H1 (cell line): ENCODE data around the gene OLA1. TPM values are rescaled to one million over a fixed set of nuclear protein-coding genes. Genes with fewer than 3 reads are reported as not detected.

Experiments
- CTCF ChIA-PET: fragments of 300-600 bp; sonication (Branson Sonifier 250); formaldehyde crosslinking; loops from one replicate; lab custom pipeline; 2021; ENCODE audit not compliant: partially characterized antibody; lab: Charles Lee
- POLR2A ChIA-PET: fragments of 300-600 bp; sonication (Branson Sonifier 250); formaldehyde crosslinking; loops from one replicate; lab custom pipeline; 2021; ENCODE audit warnings: inconsistent platforms; ENCODE audit not compliant: partially characterized antibody; lab: Charles Lee
- DNase-seq, 2 experiments: peaks; one replicate each; pipeline versions ENCODE4 v3.0.0 to v3.0.0-alpha.2; 2010 to 2022; ENCODE audit warnings: low spot score in 2 of 2, low read depth in 1 of 2, mixed read lengths in 1 of 2
- FAIRE-seq: peaks from 2 replicates; lab custom pipeline; 2011; peaks lifted over from hg19 to GRCh38; lab: Jason Lieb, UNC
- H2AFZ ChIP-seq: 2 replicates; pipeline ENCODE4 v1.8.1; 2012; ENCODE audit warnings: low read length, inconsistent platforms
- H2AK5ac ChIP-seq: 2 replicates; pipeline ENCODE4 v1.6.1; 2013; ENCODE audit warnings: low read depth, low read length
- H2BK120ac ChIP-seq: replicated peaks from 2 replicates; pipeline ENCODE3; 2013; ENCODE audit warnings: low read depth, low read length, inconsistent platforms
- H2BK12ac ChIP-seq: 2 replicates; pipeline ENCODE4 v1.6.1; 2013; ENCODE audit warnings: low read depth, low read length
- H2BK15ac ChIP-seq: 2 replicates; pipeline ENCODE4 v1.6.1; 2013; ENCODE audit warnings: low read length
- H2BK20ac ChIP-seq: 2 replicates; pipeline ENCODE4 v1.6.1; 2013; ENCODE audit warnings: low read length
- H2BK5ac ChIP-seq: 2 replicates; pipeline ENCODE4 v1.6.1; 2013; ENCODE audit warnings: low read depth, low read length
- H3K14ac ChIP-seq: 2 replicates; pipeline ENCODE4 v1.6.1; 2013; ENCODE audit warnings: inconsistent platforms; ENCODE audit not compliant: insufficient read length
- H3K18ac ChIP-seq: 2 replicates; pipeline ENCODE4 v1.6.1; 2013; ENCODE audit warnings: low read length; ENCODE audit errors: extremely low read depth
- H3K23ac ChIP-seq: 2 replicates; pipeline ENCODE4 v1.6.1; 2013; ENCODE audit warnings: inconsistent platforms; ENCODE audit not compliant: insufficient read length
- H3K23me2 ChIP-seq: 2 replicates; pipeline ENCODE4 v1.6.1; 2013; ENCODE audit warnings: low read depth, low read length
- H3K27ac ChIP-seq: 2 replicates; pipeline ENCODE4 v1.6.1; 2011; ENCODE audit warnings: low read depth, low read length, inconsistent platforms
- H3K27me3 ChIP-seq, 4 experiments: replicated peaks in 1 of 4; 1 replicate in 1 of 4; 2 replicates in 3 of 4; pipeline versions ENCODE4 v1.6.1 to v1.8.1; 2011 to 2013; ENCODE audit warnings: low read length in 3 of 4, mild to moderate bottlenecking in 3 of 4, inconsistent platforms in 2 of 4, mixed read lengths in 2 of 4, moderate library complexity in 1 of 4; ENCODE audit not compliant: control insufficient read depth in 3 of 4, insufficient read depth in 3 of 4; ENCODE audit errors: extremely low read depth in 1 of 4
- H3K36me3 ChIP-seq, 4 experiments: 2 replicates each; pipeline versions ENCODE4 v1.6.1 to v1.8.1; 2011 to 2013; ENCODE audit warnings: mild to moderate bottlenecking in 4 of 4, low read length in 3 of 4, moderate library complexity in 2 of 4, control low read depth in 1 of 4, inconsistent platforms in 1 of 4; ENCODE audit not compliant: insufficient read depth in 4 of 4, control insufficient read depth in 2 of 4
- H3K4ac ChIP-seq: replicated peaks from 2 replicates; pipeline ENCODE3; 2013; ENCODE audit warnings: low read length, low read depth, mixed read lengths, inconsistent platforms; ENCODE audit not compliant: insufficient read length
- H3K4me1 ChIP-seq, 4 experiments: replicated peaks in 1 of 4; 1 replicate in 1 of 4; 2 replicates in 3 of 4; pipeline versions ENCODE4 v1.6.1 to v1.8.1; 2011 to 2013; ENCODE audit warnings: low read length in 3 of 4, inconsistent platforms in 2 of 4, mixed read lengths in 1 of 4; ENCODE audit not compliant: insufficient read depth in 4 of 4, control insufficient read depth in 3 of 4
- H3K4me2 ChIP-seq, 2 experiments: 2 replicates each; pipeline versions ENCODE4 v1.6.1 to v1.8.1; 2011 to 2013; ENCODE audit warnings: low read depth in 2 of 2, low read length in 2 of 2, control low read depth in 1 of 2, inconsistent platforms in 1 of 2, mild to moderate bottlenecking in 1 of 2; ENCODE audit not compliant: insufficient read depth in 1 of 2
- H3K4me3 ChIP-seq, 4 experiments: fragments of 200-600, 300-600 bp in 1 of 4; sonication (generic), shearing (Covaris generic), sonication (Bioruptor Twin) in 1 of 4; 2 replicates each; pipeline versions ENCODE4 v1.5.1 to v1.8.1; 2011 to 2016; ENCODE audit warnings: low read length in 4 of 4, low read depth in 3 of 4, control low read depth in 2 of 4, inconsistent platforms in 2 of 4, mild to moderate bottlenecking in 2 of 4, mixed read lengths in 1 of 4, moderate library complexity in 1 of 4; ENCODE audit not compliant: insufficient read depth in 2 of 4; ENCODE audit errors: extremely low read depth in 1 of 4
- H3K56ac ChIP-seq: replicated peaks from 2 replicates; pipeline ENCODE3; 2013; ENCODE audit warnings: low read depth, mild to moderate bottlenecking, mixed read lengths, low read length, inconsistent platforms; ENCODE audit not compliant: insufficient read length
- H3K79me1 ChIP-seq: 2 replicates; pipeline ENCODE4 v1.6.1; 2013; ENCODE audit warnings: low read depth, low read length, control low read depth
- H3K79me2 ChIP-seq, 2 experiments: 2 replicates each; pipeline versions ENCODE4 v1.6.1 to v1.8.1; 2012 to 2013; ENCODE audit warnings: low read length in 2 of 2, mild to moderate bottlenecking in 2 of 2, inconsistent platforms in 1 of 2; ENCODE audit not compliant: insufficient read depth in 2 of 2, control insufficient read depth in 1 of 2
- H3K9ac ChIP-seq, 4 experiments: replicated peaks in 1 of 4; 1 replicate in 1 of 4; 2 replicates in 3 of 4; pipeline versions ENCODE4 v1.6.1 to v1.8.1; 2011 to 2013; ENCODE audit warnings: low read depth in 3 of 4, low read length in 3 of 4, control low read depth in 2 of 4, mild to moderate bottlenecking in 2 of 4, moderate library complexity in 2 of 4, inconsistent platforms in 1 of 4; ENCODE audit errors: extremely low read depth in 1 of 4
- H3K9me3 ChIP-seq, 2 experiments: 2 replicates each; pipeline versions ENCODE4 v1.6.1 to v1.8.1; 2012 to 2013; ENCODE audit warnings: mild to moderate bottlenecking in 2 of 2, moderate library complexity in 2 of 2, control low read depth in 1 of 2, inconsistent platforms in 1 of 2, low read depth in 1 of 2, low read length in 1 of 2, mixed read lengths in 1 of 2; ENCODE audit not compliant: insufficient read depth in 2 of 2
- H4K20me1 ChIP-seq, 2 experiments: replicated peaks in 1 of 2; 2 replicates each; pipeline versions ENCODE3 to v1.8.1; 2011 to 2013; ENCODE audit warnings: inconsistent platforms in 2 of 2, low read length in 2 of 2, mild to moderate bottlenecking in 1 of 2; ENCODE audit not compliant: insufficient read depth in 2 of 2, control insufficient read depth in 1 of 2
- H4K5ac ChIP-seq: 2 replicates; pipeline ENCODE4 v1.6.1; 2013; ENCODE audit warnings: low read length, low read depth, mixed read lengths, inconsistent platforms; ENCODE audit not compliant: insufficient read length
- H4K8ac ChIP-seq: 2 replicates; pipeline ENCODE4 v1.8.0; 2013; ENCODE audit warnings: mild to moderate bottlenecking, moderate library complexity, low read length, inconsistent platforms; ENCODE audit not compliant: insufficient read depth; ENCODE audit errors: extremely low read depth
- H4K91ac ChIP-seq: replicated peaks from 2 replicates; pipeline ENCODE3; 2013; ENCODE audit warnings: low read length, mixed read lengths, inconsistent platforms; ENCODE audit not compliant: insufficient read length
- CTCF ChIP-seq, 3 experiments: IDR thresholded peaks; 1 replicate in 2 of 3; 2 replicates in 1 of 3; pipeline versions ENCODE4 v1.5.1 to v1.6.1; 2011; ENCODE audit warnings: low read length in 3 of 3, mild to moderate bottlenecking in 3 of 3, inconsistent platforms in 2 of 3, low read depth in 1 of 3, moderate library complexity in 1 of 3; ENCODE audit not compliant: insufficient read depth in 1 of 3; ENCODE audit errors: control extremely low read depth in 1 of 3
- POU5F1 ChIP-seq: IDR thresholded peaks from 2 replicates; pipeline ENCODE4 v1.6.1; 2011; ENCODE audit warnings: low read depth, mild to moderate bottlenecking, low read length, moderate library complexity
- RAD21 ChIP-seq, 2 experiments: IDR thresholded peaks in 1 of 2; conservative IDR thresholded peaks in 1 of 2; 2 replicates each; pipeline ENCODE4 v1.6.1; 2011; ENCODE audit warnings: low read depth in 2 of 2, low read length in 2 of 2, improper control_type of control experiment in 1 of 2, inconsistent platforms in 1 of 2, mild to moderate bottlenecking in 1 of 2, moderate library complexity in 1 of 2
- WGBS, 2 experiments: shearing (Covaris generic) in 1 of 2; methylation state at CpG; one replicate each; pipeline versions ENCODE4 v1.1.6 to v1.1.7; 2013 to 2015; ENCODE audit warnings: low lambda C conversion rate in 2 of 2, mixed read lengths in 2 of 2, inconsistent platforms in 1 of 2, low coverage in 1 of 2, missing lambda C conversion rate in 1 of 2; ENCODE audit not compliant: insufficient replicate concordance in 2 of 2, insufficient coverage in 1 of 2, insufficient read length in 1 of 2; ENCODE audit errors: extremely low coverage in 1 of 2, missing lambda C conversion rate in 1 of 2; 5-methylcytosine and 5-hydroxymethylcytosine counted together
- polyA plus RNA-seq, 7 experiments: library from polyadenylated mRNA; depleted of rRNA in 3 of 7; stranded (reverse) in 5 of 7; unstranded in 2 of 7; fragments of >200 nt in 5 of 7; fragments of 200-250 nt in 2 of 7; gene quantifications; 1 replicate in 5 of 7; 2 replicates in 1 of 7; 4 replicates in 1 of 7; pipeline versions ENCODE4 v1.2.1 to v1.2.3, GENCODE V29; 2011 to 2013; ENCODE audit warnings: missing spikeins in 2 of 7, mixed read lengths in 2 of 7
- total RNA-seq: library from RNA; stranded (reverse); fragmentation: NEBNext Ultra II Directional; extraction: Animal tissue kit (Norgen Biotek cat#: 25700); gene quantifications from 2 replicates; pipeline ENCODE4 v1.2.1, GENCODE V29; 2021

Gene OLA1
- total and polyA plus RNA-seq, 2 of the 8 experiments (the other 6 are each of a cell fraction or from before 2014, with no cell fraction given): 39.3 to 158 TPM

GRCh38 chr2:174180165-174180724, 68.1 kb downstream of the OLA1 start:
- H3K23me2 ChIP-seq: no peaks in the 10 kb centered on the region
- 85% methylated on average over 1 of the region's 1 CpG; no CpG with 5 or more reads in 1 of the 2 experiments for WGBS, 2 experiments
- FAIRE-seq (peak; percentile 62), DNase-seq (no peak)
- no peak overlapping the region for H3K4me2 ChIP-seq
- H3K14ac ChIP-seq: no peak overlapping the region
- H3K18ac ChIP-seq: no peak overlapping the region
- no peak overlapping the region for H2AK5ac ChIP-seq
- peaks cover 0 to 35% of the 10 kb centered on the region in 2 experiments; a peak in 2 of 4 replicates for H3K79me2 ChIP-seq
- H2AFZ ChIP-seq: no peak overlapping the region
- H3K9me3 ChIP-seq: peaks cover 0 to 8% of the 10 kb centered on the region in 2 experiments; a peak in 1 of 4 replicates
- no peak overlapping the region for H2BK120ac ChIP-seq
- CTCF ChIA-PET: interaction anchor here (0.6 to 1.8 kb wide), 10 partner anchors 12 to 1183 kb away, joined by 3 to 8 read pairs (median 4); partner anchors contain the start of gene SP9
- H2BK5ac ChIP-seq: no peak overlapping the region
- peaks cover 0 to 2% of the 10 kb centered on the region in 2 experiments for H4K20me1 ChIP-seq
- no peak overlapping the region for H4K91ac ChIP-seq
- H3K56ac ChIP-seq: no peak overlapping the region
- no peaks in the 10 kb centered on the region for H3K79me1 ChIP-seq
- H4K8ac ChIP-seq: no peak overlapping the region
- H3K9ac ChIP-seq: no peak overlapping the region
- TF ChIP-seq CTCF (IDR thresholded peaks at IDR 0.05; ENCODE audit: control extremely low read depth in 1 of 3, insufficient read depth in 1 of 3, low read depth in 1 of 3, low read length in 3 of 3): peak in 2 of 3 experiments; percentile 21 to 41; a peak in 2 of 4 replicates
- no peak for TF ChIP-seq POU5F1
- TF ChIP-seq RAD21 (IDR thresholded peaks at IDR 0.05 in 1 of 2, conservative IDR thresholded peaks at IDR 0.05 in 1 of 2; ENCODE audit: low read depth in 2 of 2, low read length in 2 of 2): peak; percentile 33 to 50
- no peak overlapping the region for H4K5ac ChIP-seq
- H3K23ac ChIP-seq: no peak overlapping the region
- no peak overlapping the region for H3K4ac ChIP-seq
- H2BK12ac ChIP-seq: no peak overlapping the region
- no peak overlapping the region for H3K4me3 ChIP-seq
- peaks cover 0 to 4% (median 0%) of the 10 kb centered on the region in 4 experiments; a peak in 2 of 8 replicates for H3K36me3 ChIP-seq
- H2BK20ac ChIP-seq: no peak overlapping the region
- no peaks in the 10 kb centered on the region for H3K27me3 ChIP-seq
- H3K4me1 ChIP-seq: peaks cover 0 to 3% (median 3%) of the 10 kb centered on the region in 4 experiments; a peak in 4 of 7 replicates
- POLR2A ChIA-PET: interaction anchor here (1.4 kb wide), 1 partner anchor 68 kb away, joined by 4 read pairs; the partner anchor contains the start of gene OLA1
- H2BK15ac ChIP-seq: no peak overlapping the region
- no peak overlapping the region for H3K27ac ChIP-seq
